DMS53 treated with DMSO at 0.1 percent for 48 hours (cell line): ENCODE data around the gene SCUBE3.

Experiments used
- DNase-seq: peaks from one replicate; lab custom pipeline; 2025; ENCODE audit not compliant: unreplicated experiment; lab: John Stamatoyannopoulos, UW

The SCUBE3 gene

DNA sequence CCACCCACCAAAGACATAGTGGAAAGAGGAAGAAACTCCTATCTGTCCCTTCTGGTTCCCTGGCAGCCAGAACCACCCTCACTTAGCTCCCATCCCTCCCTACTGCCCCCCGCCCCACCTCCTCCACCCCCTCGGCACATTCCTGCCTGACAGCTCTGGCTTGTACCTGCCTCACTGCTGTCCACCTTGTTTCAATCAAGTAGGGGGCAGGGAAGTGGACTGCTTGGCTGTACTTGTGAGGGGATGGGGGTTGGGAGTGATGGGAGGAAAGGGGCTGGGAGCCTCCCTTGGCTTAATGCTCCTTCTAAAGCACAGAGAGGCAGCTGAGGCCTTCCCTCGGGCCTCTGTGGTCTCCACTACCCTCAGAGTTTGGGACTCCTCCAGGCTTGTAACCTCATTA lies 23.7 kb downstream of the SCUBE3 start:
- DNase-seq, result no peak

DNA sequence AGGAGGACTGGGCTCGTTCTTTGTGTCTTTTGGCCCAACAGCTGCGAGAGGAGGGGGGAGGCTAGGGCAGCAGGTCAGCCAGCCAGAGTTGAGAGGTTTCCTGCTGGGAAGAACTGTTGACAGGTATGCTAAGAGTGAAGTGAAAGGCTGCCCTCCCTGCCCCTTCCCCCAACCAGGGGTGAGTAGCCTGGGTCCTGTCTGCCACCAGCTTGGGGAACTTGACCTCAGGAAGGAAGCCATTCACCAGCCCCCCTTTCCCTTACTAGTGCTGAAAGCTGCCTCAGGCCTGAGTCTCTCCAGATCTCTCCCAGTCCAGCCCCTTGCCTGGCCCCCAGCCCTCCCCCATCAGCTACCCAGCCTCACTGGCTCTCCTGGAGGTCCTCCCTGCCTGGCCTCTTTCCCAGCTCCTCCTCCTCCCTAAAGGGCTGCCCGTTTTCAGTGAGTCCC lies 25.1 kb downstream of the SCUBE3 start:
- DNase-seq, result no peak

DNA sequence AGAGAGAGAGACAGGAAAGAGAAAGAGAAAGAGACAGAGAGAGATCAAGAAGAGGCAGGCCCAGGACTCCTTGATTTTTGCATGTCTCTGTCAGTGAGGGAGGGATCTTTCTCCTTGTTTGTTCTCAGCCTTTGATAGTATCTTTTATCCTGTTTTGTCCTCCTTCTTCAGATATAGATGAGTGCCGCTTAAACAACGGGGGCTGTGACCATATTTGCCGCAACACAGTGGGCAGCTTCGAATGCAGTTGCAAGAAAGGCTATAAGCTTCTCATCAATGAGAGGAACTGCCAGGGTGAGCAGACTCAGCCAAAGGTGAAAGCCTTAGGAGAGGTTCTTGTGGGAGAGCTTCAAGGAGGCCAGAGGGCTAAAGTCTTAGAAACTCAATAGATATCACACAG lies 25.8 kb downstream of the SCUBE3 start:
- no peak for DNase-seq

DNA sequence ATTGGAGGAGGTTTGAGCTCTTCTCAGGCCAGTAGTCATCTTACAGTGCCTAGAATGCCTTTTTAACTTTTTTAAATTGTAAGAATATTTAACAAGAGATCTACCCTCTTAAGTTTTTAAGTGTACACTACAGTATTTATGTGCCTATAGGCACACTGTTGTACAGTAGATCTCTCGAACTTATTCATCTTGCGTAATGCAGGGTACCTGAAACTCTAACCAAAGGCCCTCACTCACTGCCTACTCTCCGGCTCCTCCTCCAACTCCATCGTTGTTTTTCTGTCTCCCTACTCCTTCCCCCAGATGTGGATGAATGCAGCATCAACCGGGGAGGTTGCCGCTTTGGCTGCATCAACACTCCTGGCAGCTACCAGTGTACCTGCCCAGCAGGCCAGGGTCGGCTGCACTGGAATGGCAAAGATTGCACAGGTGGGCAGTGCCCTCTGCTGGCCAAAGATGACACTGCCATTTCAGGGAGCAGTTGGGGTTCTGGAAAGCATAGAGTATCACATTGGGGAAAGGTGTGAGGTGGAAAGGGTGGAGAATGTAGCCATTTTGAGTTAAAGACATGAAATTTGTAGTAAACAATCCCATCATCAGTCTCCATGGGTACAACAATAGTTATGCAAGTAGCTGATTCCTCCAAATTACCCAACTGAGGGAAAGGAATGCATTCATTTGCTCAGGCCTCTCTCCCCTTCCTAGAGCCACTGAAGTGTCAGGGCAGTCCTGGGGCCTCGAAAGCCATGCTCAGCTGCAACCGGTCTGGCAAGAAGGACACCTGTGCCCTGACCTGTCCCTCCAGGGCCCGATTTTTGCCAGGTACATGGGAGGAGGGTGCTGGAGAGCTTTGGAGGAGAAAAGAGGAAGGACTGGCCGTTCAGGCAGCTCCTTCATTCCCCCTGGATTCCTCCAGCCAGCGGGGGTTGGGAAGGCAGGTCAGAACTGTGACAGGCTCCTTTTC lies 27.4 kb downstream of the SCUBE3 start:
- DNase-seq, result peak; percentile 53

DNA sequence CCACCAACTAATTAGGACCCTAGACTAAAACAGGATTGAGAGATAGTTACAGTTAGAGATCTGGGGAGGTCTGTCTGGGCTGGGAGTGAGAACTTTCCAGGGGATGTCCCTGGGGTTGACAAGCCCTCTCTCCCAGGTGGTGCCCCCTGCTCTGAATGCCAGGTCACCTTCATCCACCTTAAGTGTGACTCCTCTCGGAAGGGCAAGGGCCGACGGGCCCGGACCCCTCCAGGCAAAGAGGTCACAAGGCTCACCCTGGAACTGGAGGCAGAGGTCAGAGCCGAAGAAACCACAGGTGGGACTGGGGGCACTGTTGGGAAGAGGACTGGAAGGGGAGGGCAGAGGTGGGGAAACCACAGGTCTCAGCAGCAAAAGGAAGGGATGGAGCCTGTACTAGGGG lies 28.7 kb downstream of the SCUBE3 start:
- no peak for DNase-seq

DNA sequence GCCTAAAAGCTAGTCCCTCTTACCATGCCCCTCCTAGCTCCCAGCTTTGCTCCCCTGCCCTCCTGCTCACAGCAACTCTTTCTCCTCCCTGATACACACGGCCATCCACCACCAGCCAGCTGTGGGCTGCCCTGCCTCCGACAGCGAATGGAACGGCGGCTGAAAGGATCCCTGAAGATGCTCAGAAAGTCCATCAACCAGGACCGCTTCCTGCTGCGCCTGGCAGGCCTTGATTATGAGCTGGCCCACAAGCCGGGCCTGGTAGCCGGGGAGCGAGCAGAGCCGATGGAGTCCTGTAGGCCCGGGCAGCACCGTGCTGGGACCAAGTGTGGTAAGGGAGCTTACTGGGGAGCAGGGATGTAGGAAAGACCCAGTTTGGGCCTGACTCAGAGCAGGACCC lies 29.1 kb downstream of the SCUBE3 start:
- DNase-seq, result no peak

DNA sequence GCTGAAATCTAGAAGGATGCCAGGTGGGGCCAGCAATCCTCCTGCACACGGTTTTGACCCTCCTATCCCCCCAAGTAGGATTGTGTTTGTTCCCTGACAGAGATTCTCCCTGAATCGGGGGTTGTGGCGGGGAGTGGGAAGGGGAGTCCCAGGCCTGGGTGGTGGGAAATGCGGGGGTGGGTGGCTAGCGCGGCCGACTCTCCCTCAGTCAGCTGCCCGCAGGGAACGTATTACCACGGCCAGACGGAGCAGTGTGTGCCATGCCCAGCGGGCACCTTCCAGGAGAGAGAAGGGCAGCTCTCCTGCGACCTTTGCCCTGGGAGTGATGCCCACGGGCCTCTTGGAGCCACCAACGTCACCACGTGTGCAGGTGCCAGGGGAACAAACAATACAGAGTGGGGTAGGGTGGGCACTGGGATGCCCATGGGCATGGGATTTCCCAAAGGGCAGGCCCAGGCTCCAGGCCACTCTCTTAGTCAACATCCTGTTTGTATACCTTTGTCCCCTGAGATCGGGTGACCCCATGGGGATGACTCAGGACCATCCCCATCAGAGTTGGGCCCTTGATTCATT lies 29.7 kb downstream of the SCUBE3 start:
- no peak for DNase-seq

DNA sequence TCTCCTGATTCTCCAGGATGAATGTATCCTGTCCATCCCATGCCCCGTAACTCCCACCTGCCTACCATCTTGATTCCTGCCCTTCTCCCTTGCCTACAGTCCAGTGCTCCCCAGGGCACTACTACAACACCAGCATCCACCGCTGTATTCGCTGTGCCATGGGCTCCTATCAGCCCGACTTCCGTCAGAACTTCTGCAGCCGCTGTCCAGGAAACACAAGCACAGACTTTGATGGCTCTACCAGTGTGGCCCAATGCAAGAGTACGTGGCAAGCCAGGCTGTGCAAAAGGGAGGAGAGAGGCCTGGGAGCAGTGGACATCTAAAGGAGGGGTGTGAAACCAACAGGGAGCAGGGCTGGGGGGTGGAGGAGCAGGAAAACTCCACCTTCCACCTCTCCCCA lies 30.8 kb downstream of the SCUBE3 start:
- no peak for DNase-seq

DNA sequence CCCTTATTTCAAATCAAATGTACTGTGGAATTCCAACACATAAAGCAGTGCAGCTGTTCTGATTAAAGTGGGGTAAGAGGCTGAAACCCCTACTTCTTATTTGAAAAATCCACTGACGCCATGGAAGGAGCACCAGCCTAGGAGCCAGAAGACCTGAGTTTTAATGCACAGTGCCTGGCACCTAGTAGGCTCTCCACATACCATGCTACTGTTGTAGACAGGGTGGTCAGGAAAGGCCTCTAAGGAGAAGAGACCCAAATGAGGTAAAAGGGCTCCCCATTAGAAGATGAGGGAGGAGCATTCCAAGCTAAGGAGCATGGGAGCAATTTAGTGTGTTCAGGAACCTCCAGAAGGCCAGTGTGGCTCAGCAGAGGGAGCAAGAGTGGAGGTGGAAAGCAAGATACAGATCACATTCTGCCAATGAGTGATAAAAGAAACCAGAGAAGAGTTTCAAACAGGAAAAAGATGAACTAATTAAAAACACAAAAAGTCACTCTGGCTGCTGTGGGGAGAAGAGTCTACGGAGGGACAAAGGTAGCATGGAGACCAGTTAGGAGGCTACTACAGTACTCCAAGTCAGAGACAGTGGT lies 34.0 kb downstream of the SCUBE3 start:
- DNase-seq, result no peak

DNA sequence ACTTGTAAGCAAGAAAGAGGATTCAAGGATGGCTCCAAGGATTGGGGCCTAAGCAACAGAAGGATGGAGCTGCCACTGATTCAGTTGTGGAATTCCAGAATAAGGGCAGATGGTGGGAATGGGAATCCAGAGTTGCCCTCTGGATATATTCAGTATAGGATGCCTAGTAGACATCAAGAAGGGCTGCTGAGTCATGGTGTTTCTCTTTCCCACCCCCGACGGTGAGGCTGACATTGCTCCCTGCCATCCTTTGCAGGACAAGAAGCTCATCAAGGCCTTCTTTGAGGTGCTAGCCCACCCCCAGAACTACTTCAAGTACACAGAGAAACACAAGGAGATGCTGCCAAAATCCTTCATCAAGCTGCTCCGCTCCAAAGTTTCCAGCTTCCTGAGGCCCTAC lies 34.5 kb downstream of the SCUBE3 start:
- DNase-seq, result no peak

DNA sequence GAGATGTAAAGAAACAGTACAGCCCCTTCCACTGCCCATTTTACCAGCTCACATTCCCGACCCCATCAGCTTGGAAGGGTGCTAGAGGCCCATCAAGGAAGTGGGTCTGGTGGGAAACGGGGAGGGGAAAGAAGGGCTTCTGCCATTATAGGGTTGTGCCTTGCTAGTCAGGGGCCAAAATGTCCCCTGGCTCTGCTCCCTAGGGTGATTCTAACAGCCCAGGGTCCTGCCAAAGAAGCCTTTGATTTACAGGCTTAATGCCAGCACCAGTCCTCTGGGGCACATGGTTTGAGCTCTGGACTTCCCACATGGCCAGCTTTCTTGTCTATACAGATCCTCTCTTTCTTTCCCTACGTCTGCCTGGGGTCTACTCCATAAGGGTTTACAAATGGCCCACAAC lies 35.2 kb downstream of the SCUBE3 start:
- no peak for DNase-seq

DNA sequence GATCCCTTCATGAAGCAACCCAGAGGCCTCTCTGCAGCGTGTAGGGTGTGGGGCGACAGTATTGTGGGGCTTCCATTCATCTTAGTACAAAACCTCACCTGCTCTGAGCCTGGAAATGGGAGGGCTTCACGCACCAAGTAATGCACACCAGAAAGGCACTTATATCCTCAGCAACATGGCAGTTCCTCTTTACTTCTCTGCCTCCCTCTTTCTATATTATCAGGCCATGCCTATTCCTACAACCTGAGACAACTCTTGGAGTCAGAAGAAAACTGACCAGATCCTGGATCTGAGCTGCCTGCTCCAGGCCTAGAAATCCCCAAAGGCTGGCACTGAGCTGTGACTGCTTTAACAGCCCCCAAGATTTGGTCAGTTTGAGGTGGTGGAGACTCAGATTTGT lies 38.2 kb downstream of the SCUBE3 start:
- no peak for DNase-seq

DNA sequence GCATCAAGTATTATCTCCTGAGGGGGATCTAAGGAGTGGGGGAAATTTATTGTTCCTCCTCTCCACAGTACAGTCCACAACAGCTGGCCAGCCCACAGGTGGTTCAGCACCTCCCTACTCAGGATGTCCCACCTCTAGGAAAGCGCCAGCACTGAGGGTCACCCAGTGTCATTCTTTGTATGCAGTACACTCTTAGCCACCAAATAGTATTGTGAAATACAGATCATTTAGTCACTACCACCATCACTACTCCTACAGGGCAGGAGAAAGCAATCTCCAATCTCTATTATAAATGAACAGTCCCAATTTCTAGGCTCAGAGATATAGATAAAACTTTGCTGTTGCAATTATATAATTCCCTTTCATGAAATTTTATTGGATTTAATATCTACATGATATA lies 39.5 kb downstream of the SCUBE3 start:
- DNase-seq, result no peak

DNA sequence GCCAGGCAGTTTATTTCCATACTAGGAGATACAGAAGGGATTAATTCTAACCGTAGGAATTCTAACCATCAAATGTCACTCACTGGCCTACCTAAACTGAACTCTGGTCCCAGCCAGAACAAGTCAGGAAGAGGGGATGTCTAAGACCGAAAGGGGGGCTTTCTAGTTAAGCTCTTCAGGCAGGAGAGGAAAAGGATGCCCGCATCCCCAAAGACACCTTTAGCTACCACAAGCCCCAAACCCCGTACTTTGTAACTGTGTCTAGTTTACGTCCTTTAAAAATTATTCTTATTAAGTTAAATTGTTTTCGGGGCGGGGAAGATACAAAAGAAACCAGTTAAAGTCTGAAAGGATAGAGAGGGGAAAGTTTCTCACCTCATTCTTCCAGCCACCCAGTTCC lies 44.6 kb downstream of the SCUBE3 start:
- no peak for DNase-seq

DNA sequence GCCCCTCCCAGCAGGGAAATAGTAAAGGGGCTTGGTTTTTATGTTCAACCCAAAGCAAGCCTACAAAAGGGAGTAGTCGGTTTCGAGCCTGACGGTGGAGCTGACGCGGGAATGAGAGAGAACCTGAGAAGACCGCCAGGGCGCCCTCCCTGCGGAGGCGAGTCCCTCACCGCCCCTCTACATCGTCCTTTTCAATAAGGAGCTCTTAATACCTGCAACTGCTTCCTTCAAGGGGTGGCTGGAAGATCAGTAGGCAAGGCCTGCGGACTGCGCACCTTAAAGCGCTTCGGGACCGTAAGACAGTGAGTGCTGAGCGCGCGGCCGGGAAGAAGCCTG lies 45.1 kb downstream of the SCUBE3 start:
- DNase-seq, result no peak

DNA sequence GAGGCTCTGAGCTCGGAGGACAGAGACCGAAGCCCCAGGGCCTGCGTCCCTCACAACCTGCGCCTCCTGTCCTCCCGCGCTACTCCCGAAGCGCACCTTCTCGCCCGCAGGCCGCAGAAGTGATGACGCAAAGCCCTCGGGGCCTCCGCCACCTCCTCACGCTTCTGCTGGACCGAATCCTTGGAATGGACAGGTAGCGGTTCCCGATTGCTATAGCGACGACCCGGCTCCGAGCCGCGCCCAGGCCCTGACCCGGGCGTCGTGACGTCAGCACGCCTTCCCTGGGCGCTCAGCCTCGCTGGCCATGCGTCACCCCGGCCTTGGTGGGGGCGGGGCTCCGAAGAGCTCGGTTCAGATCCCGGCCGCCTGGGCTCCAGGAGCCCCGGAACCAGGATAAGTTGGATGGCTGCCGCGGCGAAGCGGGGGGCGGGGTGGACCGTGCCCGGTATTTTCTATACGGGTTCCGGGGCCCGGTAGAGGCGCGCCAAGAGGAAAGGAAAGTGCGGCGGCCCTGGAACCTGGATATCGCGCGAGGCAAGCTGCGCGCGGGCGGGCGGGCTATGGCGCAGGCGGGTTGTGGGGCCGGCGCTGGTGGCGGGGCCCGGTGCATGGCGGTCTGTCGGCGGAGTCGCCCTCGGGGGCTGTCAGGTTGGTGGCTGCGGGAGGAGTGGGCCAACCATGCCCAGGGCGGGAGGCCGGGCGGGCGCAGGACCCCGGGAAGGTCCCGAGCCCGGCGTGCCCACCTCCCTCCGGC lies 45.6 kb downstream of the SCUBE3 start, which contains the start of gene ZNF76:
TSS of gene ZNF76 (plus strand) at position 542 of the 754 bp plus-strand sequence. CDS start 21,417 bp downstream, outside the sequence.
- peak; percentile 78 for DNase-seq

DNA sequence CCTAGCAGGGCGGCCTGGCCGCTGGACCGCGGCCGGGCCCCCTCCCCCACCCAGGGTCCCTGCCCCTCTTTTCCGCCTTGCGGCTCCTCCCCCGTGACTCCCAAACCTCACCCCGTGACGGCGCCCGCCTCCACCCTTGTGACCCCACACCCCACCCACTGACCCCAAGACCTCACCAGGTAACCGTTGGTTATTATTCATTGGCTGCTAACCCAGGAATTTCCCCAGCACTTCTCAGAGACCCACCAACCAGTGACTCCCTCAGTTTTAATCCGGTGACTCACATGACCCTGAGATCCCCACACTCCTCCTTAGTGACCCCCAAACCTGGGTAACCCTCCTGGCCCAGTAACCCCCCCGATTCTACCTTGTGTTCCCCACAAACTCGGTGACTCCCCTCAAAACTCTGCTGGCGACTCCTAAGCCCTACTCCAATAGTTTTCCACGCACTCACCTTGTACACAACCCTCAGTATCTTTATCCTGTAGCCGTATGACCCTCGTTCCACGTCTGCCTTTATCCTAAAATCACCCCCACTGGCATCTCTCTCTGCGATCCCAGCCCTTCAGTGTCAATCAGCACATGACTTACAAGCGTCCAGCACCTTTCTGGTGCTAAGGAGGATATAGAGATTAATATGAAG lies 46.3 kb downstream of the SCUBE3 start:
- no peak for DNase-seq

DNA sequence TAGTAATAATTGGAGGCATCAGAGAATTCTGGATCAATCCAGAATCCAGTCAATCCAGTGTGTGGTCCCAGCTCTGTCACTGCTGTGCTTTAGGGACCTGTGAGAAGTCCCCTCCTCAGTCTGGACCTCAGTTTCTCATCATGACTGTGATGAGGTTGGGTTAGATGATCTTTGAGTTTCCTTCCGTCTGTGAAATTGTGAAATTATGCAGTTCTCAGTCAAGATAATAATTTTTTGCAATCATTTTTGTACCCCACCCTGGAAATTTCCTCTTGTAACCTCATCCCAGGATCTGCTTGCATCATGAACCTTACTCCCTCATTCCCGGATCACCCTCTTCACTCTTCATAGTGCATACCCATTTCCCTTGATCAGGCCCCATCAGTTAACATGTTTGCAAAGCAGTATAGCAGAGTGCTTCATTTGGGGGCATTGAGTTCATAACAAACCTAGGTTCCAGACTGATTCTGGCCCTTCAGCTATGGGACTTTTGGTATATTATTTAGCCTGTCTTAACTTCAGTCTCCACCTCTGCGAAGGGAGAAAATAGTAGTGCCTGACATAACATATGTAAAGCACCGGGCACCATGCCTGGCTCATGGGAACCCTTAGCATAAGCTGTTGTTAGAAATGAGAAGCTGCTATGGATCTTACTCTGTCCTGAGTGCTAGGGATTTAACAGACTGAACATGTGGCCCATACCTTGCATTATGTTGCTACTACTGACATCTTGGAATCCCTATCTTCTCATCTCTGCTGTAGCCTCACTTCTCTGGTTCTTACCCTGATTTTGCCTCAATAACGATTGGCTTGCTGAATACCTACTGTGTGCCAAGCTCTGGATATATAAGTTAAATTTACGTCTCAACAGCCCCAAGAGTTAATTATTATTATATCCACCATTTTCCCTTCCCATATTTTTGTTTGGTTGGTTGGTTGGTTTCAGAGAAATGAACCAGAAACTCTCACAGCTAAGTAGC lies 47.1 kb downstream of the SCUBE3 start:
- no peak for DNase-seq

DNA sequence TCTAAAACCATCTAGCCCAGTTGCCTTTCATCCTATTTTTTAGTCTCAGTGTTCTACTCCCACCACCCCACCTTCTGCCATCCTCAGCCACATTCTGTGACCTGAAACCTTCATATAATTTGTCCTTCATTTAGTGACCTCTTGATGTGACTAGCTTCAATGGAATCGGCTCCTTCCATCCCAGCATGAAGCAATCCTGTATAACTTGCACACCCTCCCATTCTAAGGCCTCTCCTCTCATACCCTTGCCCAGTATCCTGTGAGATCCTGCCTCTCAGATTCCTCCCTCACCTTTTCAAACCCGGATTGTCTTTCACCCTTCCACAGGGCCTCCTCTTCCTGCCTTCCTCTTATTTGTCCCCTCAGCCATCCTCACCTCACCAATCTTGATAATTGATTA lies 48.8 kb downstream of the SCUBE3 start:
- no peak for DNase-seq
